Ovary (tissue), 3 donors: ENCODE data around the gene LENEP.

Experiments used
- CTCF ChIP-seq, 3 donors: fragments of 450-650 bp in 2 of 3; fragments of 200-600 bp in 1 of 3; IDR thresholded peaks; one replicate each; pipeline versions ENCODE4 v1.5.1 to v1.8.0; 2016 to 2022; ENCODE audit warnings: antibody characterized with exemption in 3 of 3, mild to moderate bottlenecking in 1 of 3
- EP300 ChIP-seq: sonication (generic); formaldehyde crosslinking; IDR thresholded peaks from one replicate; pipeline ENCODE4 v1.6.1; 2017; ENCODE audit warnings: antibody characterized with exemption
- donor health status: DM: no; HTN: no; CAD: no.

GRCh38 chr1:154982897-154983648, 10.3 kb upstream of the LENEP start, which contains the start of gene FLAD1:
- no peak for TF ChIP-seq CTCF (IDR thresholded peaks at IDR 0.05)
- TF ChIP-seq EP300: no peak
